ENCODE results near the gene CD37.

- TF ChIP-seq CTCF (IDR thresholded peaks at IDR 0.05) (no peak), POLR2A (IDR thresholded peaks at IDR 0.05) (no peak)
These were observed 1.4 kb upstream of the CD37 start for GRCh38 chr19:49333811-49334288.
